ENCODE results near the gene GALR2.
"Not testable (repeated sequence)": the region's sequence is repeated elsewhere in the genome, so short reads cannot be mapped to it uniquely, and the experiment has no call there.

Gene GALR2

GRCh38 chr17:76050538-76051467 lies 23.8 kb upstream of the GALR2 start:
- DNase-seq, result no peak

GRCh38 chr17:76051561-76051960 lies 23.0 kb upstream of the GALR2 start:
- no peak for DNase-seq

- DNase-seq, result no peak
These were observed 21.1 kb upstream of the GALR2 start for GRCh38 chr17:76053246-76054111.

GRCh38 chr17:76054112-76054476 lies 20.5 kb upstream of the GALR2 start:
- DNase-seq, result no peak

GRCh38 chr17:76056882-76057281 lies 17.7 kb upstream of the GALR2 start:
- DNase-seq, result no peak

- not testable (repeated sequence) for DNase-seq
These were observed 16.3 kb upstream of the GALR2 start for GRCh38 chr17:76058264-76058663.

- no peak for DNase-seq
These were observed 10.6 kb upstream of the GALR2 start for GRCh38 chr17:76063875-76064546.

- no peak for DNase-seq
These were observed 8.8 kb upstream of the GALR2 start for GRCh38 chr17:76065775-76066174.

- DNase-seq, result no peak
These were observed 2.9 kb upstream of the GALR2 start for GRCh38 chr17:76071531-76072147.

GRCh38 chr17:76072148-76072858 lies 2.3 kb upstream of the GALR2 start, which contains the start of gene SRP68:
Gene SRP68 (minus strand): TSS chr17:76072517. CDS start chr17:76072491, 26 bp downstream.
- peak; percentile 89 for DNase-seq

GRCh38 chr17:76075364-76076145 lies 974 bp downstream of the GALR2 start:
- DNase-seq, result no peak

- no peak for DNase-seq
These were observed 1.7 kb downstream of the GALR2 start for GRCh38 chr17:76076146-76076764.

GRCh38 chr17:76076765-76077583 lies 2.4 kb downstream of the GALR2 start:
- DNase-seq, result no peak

GRCh38 chr17:76077584-76078110 lies 3.1 kb downstream of the GALR2 start:
- peak; percentile 55 for DNase-seq

GRCh38 chr17:76078370-76078769 lies 3.8 kb downstream of the GALR2 start:
- not testable (repeated sequence) for DNase-seq

GRCh38 chr17:76078860-76079534 lies 4.4 kb downstream of the GALR2 start, which contains the start of gene ZACN:
Gene ZACN (plus strand): TSS chr17:76079182. CDS start chr17:76079265, 83 bp downstream.
- DNase-seq, result peak; percentile 40

- DNase-seq, result no peak
These were observed 5.0 kb downstream of the GALR2 start for GRCh38 chr17:76079535-76079955.

- no peak for DNase-seq
These were observed 5.6 kb downstream of the GALR2 start for GRCh38 chr17:76079956-76080767.

Data from NCI-H510A treated with DMSO at 0.1 percent for 48 hours (cell line).